Measurements from ENCODE around the gene CDK12. TPM values are rescaled to one million over a fixed set of nuclear protein-coding genes. Genes with fewer than 3 reads are reported as not detected.
"Not testable (repeated sequence)": the region's sequence is repeated elsewhere in the genome, so short reads cannot be mapped to it uniquely, and the experiment has no call there.

Gene CDK12
- total and polyA plus RNA-seq, 3 donors from 2014 or later = 60.3 to 113 (median 103) TPM

- DNase-seq = no peak
- H3K27ac ChIP-seq = no peak overlapping the region
- no peak overlapping the region for H3K4me3 ChIP-seq
- H3K27me3 ChIP-seq = no peaks in the 10 kb centered on the region
- H3K9me3 ChIP-seq = no peaks in the 10 kb centered on the region
- 93 to 97% methylated on average over 6 of the region's 6 CpGs for WGBS, 2 donors
- no peaks in the 10 kb centered on the region for H3K4me1 ChIP-seq
- intact Hi-C loops (cut with DNase I; ENCODE audit: low total_unique reads) = no loop called here
- no peaks in the 10 kb centered on the region for H3K36me3 ChIP-seq (ENCODE audit: low read depth, missing control alignments)
- TF ChIP-seq POLR2A (IDR thresholded peaks at IDR 0.05) (no peak), CTCF (IDR thresholded peaks at IDR 0.05) (no peak)
Observed at GRCh38 chr17:39483506-39483905, 22.2 kb downstream of the CDK12 start.

GRCh38 chr17:39484178-39484577 is 22.9 kb downstream of the CDK12 start:
- no peak overlapping the region for H3K4me3 ChIP-seq
- H3K36me3 ChIP-seq (ENCODE audit: low read depth, missing control alignments) = no peaks in the 10 kb centered on the region
- no peaks in the 10 kb centered on the region for H3K27me3 ChIP-seq
- DNase-seq = no peak
- TF ChIP-seq POLR2A (IDR thresholded peaks at IDR 0.05) (no peak), CTCF (IDR thresholded peaks at IDR 0.05) (no peak)
- H3K9me3 ChIP-seq = no peaks in the 10 kb centered on the region
- no peak overlapping the region for H3K27ac ChIP-seq
- intact Hi-C loops (cut with DNase I; ENCODE audit: low total_unique reads) = no loop called here
- WGBS, 2 donors = 88 to 99% methylated on average over 2 of the region's 2 CpGs
- H3K4me1 ChIP-seq = no peaks in the 10 kb centered on the region

- no peak overlapping the region for H3K27ac ChIP-seq
- WGBS, 2 donors = 90 to 92% methylated on average over 5 of the region's 5 CpGs
Observed at GRCh38 chr17:39485555-39485954, 24.3 kb downstream of the CDK12 start.

GRCh38 chr17:39486242-39486641 is 25.0 kb downstream of the CDK12 start:
- intact Hi-C loops (cut with DNase I; ENCODE audit: low total_unique reads) = no loop called here
- no peak for TF ChIP-seq CTCF (IDR thresholded peaks at IDR 0.05)
- no peak for TF ChIP-seq POLR2A (IDR thresholded peaks at IDR 0.05)
- H3K4me1 ChIP-seq = no peaks in the 10 kb centered on the region
- H3K27me3 ChIP-seq = no peaks in the 10 kb centered on the region
- no peaks in the 10 kb centered on the region for H3K36me3 ChIP-seq (ENCODE audit: low read depth, missing control alignments)
- no peak overlapping the region for H3K27ac ChIP-seq
- 41 to 53% methylated on average over 2 of the region's 2 CpGs for WGBS, 2 donors
- no peak overlapping the region for H3K4me3 ChIP-seq
- DNase-seq = no peak
- H3K9me3 ChIP-seq = no peaks in the 10 kb centered on the region

More at GRCh38 chr17:39485555-39485954, 24.3 kb downstream of the CDK12 start:
- DNase-seq = no peak
- H3K27me3 ChIP-seq = no peaks in the 10 kb centered on the region
- TF ChIP-seq POLR2A (IDR thresholded peaks at IDR 0.05) (no peak), CTCF (IDR thresholded peaks at IDR 0.05) (no peak)
- no peaks in the 10 kb centered on the region for H3K36me3 ChIP-seq (ENCODE audit: low read depth, missing control alignments)
- intact Hi-C loops (cut with DNase I; ENCODE audit: low total_unique reads) = no loop called here
- no peaks in the 10 kb centered on the region for H3K4me1 ChIP-seq
- no peaks in the 10 kb centered on the region for H3K9me3 ChIP-seq
- no peak overlapping the region for H3K4me3 ChIP-seq

GRCh38 chr17:39487490-39487889 is 26.2 kb downstream of the CDK12 start:
- H3K27me3 ChIP-seq; H3K4me1 ChIP-seq; H3K36me3 ChIP-seq (ENCODE audit: low read depth, missing control alignments); DNase-seq; H3K27ac ChIP-seq; H3K4me3 ChIP-seq; H3K9me3 ChIP-seq; intact Hi-C loops (cut with DNase I; ENCODE audit: low total_unique reads): not testable (repeated sequence)
- 81 to 89% methylated on average over 3 of the region's 3 CpGs for WGBS, 2 donors
